Raji (cell line): ENCODE data around the gene MED14.

ENCODE experiments used
- POLR2A ChIP-seq: IDR thresholded peaks from 2 replicates; pipeline ENCODE4 v1.6.1; 2011; ENCODE audit warnings: low read depth, low read length, control low read depth; ENCODE audit not compliant: insufficient read depth

MED14 gene

GRCh38 chrX:40746521-40746920 lies 11.2 kb upstream of the MED14 start:
- TF ChIP-seq POLR2A: no peak

GRCh38 chrX:40736170-40736505 lies 796 bp upstream of the MED14 start:
- no peak for TF ChIP-seq POLR2A

- no peak for TF ChIP-seq POLR2A
Observed at GRCh38 chrX:40734971-40735324, 394 bp downstream of the MED14 start.

GRCh38 chrX:40733706-40734105 lies 1.6 kb downstream of the MED14 start:
- no peak for TF ChIP-seq POLR2A

GRCh38 chrX:40729598-40730584 lies 5.5 kb downstream of the MED14 start:
- no peak for TF ChIP-seq POLR2A

GRCh38 chrX:40727581-40728252 lies 7.6 kb downstream of the MED14 start:
- no peak for TF ChIP-seq POLR2A

- TF ChIP-seq POLR2A: no peak
Observed at GRCh38 chrX:40727093-40727492, 8.2 kb downstream of the MED14 start.

GRCh38 chrX:40722930-40723329 lies 12.4 kb downstream of the MED14 start:
- no peak for TF ChIP-seq POLR2A

- TF ChIP-seq POLR2A: no peak
Observed at GRCh38 chrX:40721489-40722106, 13.7 kb downstream of the MED14 start.

- TF ChIP-seq POLR2A: no peak
Observed at GRCh38 chrX:40720792-40721191, 14.6 kb downstream of the MED14 start.

GRCh38 chrX:40720339-40720738 lies 15.0 kb downstream of the MED14 start:
- TF ChIP-seq POLR2A: no peak

GRCh38 chrX:40719731-40720130 lies 15.6 kb downstream of the MED14 start:
- TF ChIP-seq POLR2A: no peak

- no peak for TF ChIP-seq POLR2A
Observed at GRCh38 chrX:40719218-40719617, 16.1 kb downstream of the MED14 start.

- TF ChIP-seq POLR2A: no peak
Observed at GRCh38 chrX:40709395-40709794, 25.9 kb downstream of the MED14 start.

- no peak for TF ChIP-seq POLR2A
Observed at GRCh38 chrX:40705658-40706312, 29.6 kb downstream of the MED14 start.

- TF ChIP-seq POLR2A: no peak
Observed at GRCh38 chrX:40700640-40701342, 34.6 kb downstream of the MED14 start.
